PC-9 (cell line): ENCODE data around the gene HPGD. TPM values are rescaled to one million over a fixed set of nuclear protein-coding genes. Genes with fewer than 3 reads are reported as not detected.

Source experiments
- BruUV-seq: library from RNA; stranded (reverse); fragments of 400-500 nt; replicated peaks from 2 replicates; lab custom pipeline; 2021; lab: Mats Ljungman, UMichigan
- CTCF ChIA-PET: fragments of 300-600 bp; sonication (Branson Sonifier 250); formaldehyde crosslinking; loops from one replicate; lab custom pipeline; 2022; ENCODE audit warnings: antibody characterized with exemption; lab: Charles Lee
- POLR2A ChIA-PET: fragments of 300-600 bp; sonication (Branson Sonifier 250); formaldehyde crosslinking; loops from one replicate; lab custom pipeline; 2022; ENCODE audit warnings: antibody characterized with exemption; ENCODE audit not compliant: unreplicated experiment; lab: Charles Lee
- DNase-seq, 2 experiments: peaks; one replicate each; pipeline versions ENCODE4 v3.0.0 to v3.0.0-alpha.2; 2015 to 2022; ENCODE audit warnings: mixed read lengths in 1 of 2
- H2AFZ ChIP-seq: fragments of 200-600 bp; sonication (generic); 2 replicates; pipeline ENCODE4 v1.8.1; 2017; ENCODE audit warnings: antibody characterized with exemption
- H3F3A ChIP-seq: fragments of 200-600 bp; sonication (generic); 2 replicates; pipeline ENCODE4 v1.8.1; 2017; ENCODE audit warnings: antibody characterized with exemption, mild to moderate bottlenecking, low read depth; ENCODE audit not compliant: insufficient read depth
- H3K27ac ChIP-seq: fragments of 200-600 bp; sonication (generic); 2 replicates; pipeline ENCODE4 v1.6.1; 2016; ENCODE audit warnings: mixed run types
- H3K27me3 ChIP-seq: fragments of 200-600 bp; sonication (generic); 2 replicates; pipeline ENCODE4 v1.6.1; 2016; ENCODE audit warnings: low read depth, mixed run types; ENCODE audit not compliant: insufficient read depth
- H3K36me3 ChIP-seq: fragments of 200-600 bp; sonication (generic); 2 replicates; pipeline ENCODE4 v1.6.1; 2016; ENCODE audit warnings: low read depth, mixed run types
- H3K4me1 ChIP-seq: fragments of 200-600 bp; sonication (generic); replicated peaks from 2 replicates; pipeline ENCODE4 v1.6.1; 2016; ENCODE audit warnings: mixed run types; ENCODE audit not compliant: insufficient read depth
- H3K4me2 ChIP-seq: fragments of 200-600 bp; sonication (generic); 2 replicates; pipeline ENCODE4 v1.6.1; 2017; ENCODE audit warnings: mixed run types
- H3K4me3 ChIP-seq: fragments of 200-600 bp; sonication (generic); 2 replicates; pipeline ENCODE4 v1.6.1; 2016; ENCODE audit warnings: mixed run types
- H3K79me2 ChIP-seq: fragments of 200-600 bp; sonication (generic); 2 replicates; pipeline ENCODE4 v1.6.1; 2017; ENCODE audit warnings: low read depth, mixed run types
- H3K9me2 ChIP-seq: fragments of 200-600 bp; sonication (generic); 2 replicates; pipeline ENCODE4 v1.8.1; 2017; ENCODE audit warnings: mild to moderate bottlenecking; ENCODE audit not compliant: insufficient read depth
- H3K9me3 ChIP-seq: fragments of 200-600 bp; sonication (generic); 2 replicates; pipeline ENCODE4 v1.8.1; 2016; ENCODE audit warnings: low read depth; ENCODE audit not compliant: insufficient read depth
- H4K20me1 ChIP-seq: fragments of 200-600 bp; sonication (generic); 2 replicates; pipeline ENCODE4 v1.8.1; 2017; ENCODE audit not compliant: insufficient read depth
- EZH2 ChIP-seq: fragments of 200-600 bp; sonication (generic); IDR thresholded peaks from 2 replicates; pipeline ENCODE4 v1.8.0; 2017; ENCODE audit warnings: antibody characterized with exemption, low read depth
- intact Hi-C: fragments of 100-400 bp; cut with micrococcal nuclease; formaldehyde crosslinking; loops from one replicate; pipeline ENCODE4 v1.10.0; 2022; ENCODE audit not compliant: unreplicated experiment
- total RNA-seq: library from RNA; stranded (reverse); gene quantifications from 2 replicates; pipeline ENCODE4 v1.2.3, GENCODE V29; 2021
- TF ChIP-seq, protein P1 (sequence below): fragments of 200-600 bp; sonication (generic); conservative IDR thresholded peaks from 2 replicates; pipeline ENCODE4 v1.6.1; 2017; ENCODE audit warnings: mixed run types, antibody characterized with exemption, mild to moderate bottlenecking, moderate library complexity

HPGD gene
- total RNA-seq, 1 experiment from 2014 or later = 0.96 TPM

DNA sequence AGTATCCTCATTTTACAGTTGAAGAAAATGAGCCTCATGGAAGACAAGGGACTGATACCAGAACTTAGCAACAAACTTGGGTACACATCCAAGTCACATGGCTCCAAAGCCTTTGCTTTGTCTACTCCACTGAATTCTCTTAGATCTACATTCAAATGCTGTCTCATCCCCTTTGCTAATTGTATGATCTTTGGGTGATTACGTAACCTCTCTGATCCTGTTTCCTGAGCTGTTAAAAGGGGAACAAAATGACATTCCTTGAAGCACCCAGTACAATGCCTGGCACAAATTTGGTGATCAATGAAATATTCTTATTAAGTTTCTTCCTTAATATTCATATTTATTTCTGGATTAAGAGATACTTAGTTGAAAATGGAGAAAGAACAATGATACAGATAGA lies 5.9 kb upstream of the HPGD start:
- TF ChIP-seq EZH2 = no peak
- TF ChIP-seq, protein P1, sequence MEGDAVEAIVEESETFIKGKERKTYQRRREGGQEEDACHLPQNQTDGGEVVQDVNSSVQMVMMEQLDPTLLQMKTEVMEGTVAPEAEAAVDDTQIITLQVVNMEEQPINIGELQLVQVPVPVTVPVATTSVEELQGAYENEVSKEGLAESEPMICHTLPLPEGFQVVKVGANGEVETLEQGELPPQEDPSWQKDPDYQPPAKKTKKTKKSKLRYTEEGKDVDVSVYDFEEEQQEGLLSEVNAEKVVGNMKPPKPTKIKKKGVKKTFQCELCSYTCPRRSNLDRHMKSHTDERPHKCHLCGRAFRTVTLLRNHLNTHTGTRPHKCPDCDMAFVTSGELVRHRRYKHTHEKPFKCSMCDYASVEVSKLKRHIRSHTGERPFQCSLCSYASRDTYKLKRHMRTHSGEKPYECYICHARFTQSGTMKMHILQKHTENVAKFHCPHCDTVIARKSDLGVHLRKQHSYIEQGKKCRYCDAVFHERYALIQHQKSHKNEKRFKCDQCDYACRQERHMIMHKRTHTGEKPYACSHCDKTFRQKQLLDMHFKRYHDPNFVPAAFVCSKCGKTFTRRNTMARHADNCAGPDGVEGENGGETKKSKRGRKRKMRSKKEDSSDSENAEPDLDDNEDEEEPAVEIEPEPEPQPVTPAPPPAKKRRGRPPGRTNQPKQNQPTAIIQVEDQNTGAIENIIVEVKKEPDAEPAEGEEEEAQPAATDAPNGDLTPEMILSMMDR = no peak
- BruUV-seq = no TSS peak
- Histone ChIP-seq H4K20me1 (no peaks in the 10 kb centered on the region), H3K36me3 (no peaks in the 10 kb centered on the region), H3F3A (no peaks in the 10 kb centered on the region), H3K27me3 (no peaks in the 10 kb centered on the region), H3K9me2 (no peaks in the 10 kb centered on the region), H3K4me2 (no peak overlapping the region), H3K27ac (no peak overlapping the region), H3K4me1 (no peaks in the 10 kb centered on the region), H2AFZ (no peak overlapping the region), H3K79me2 (no peaks in the 10 kb centered on the region), H3K4me3 (no peak overlapping the region), H3K9me3 (no peaks in the 10 kb centered on the region)
- DNase-seq = no peak
- intact Hi-C loops = no loop called here
- CTCF ChIA-PET = no interaction called here
- POLR2A ChIA-PET = no interaction called here

DNA sequence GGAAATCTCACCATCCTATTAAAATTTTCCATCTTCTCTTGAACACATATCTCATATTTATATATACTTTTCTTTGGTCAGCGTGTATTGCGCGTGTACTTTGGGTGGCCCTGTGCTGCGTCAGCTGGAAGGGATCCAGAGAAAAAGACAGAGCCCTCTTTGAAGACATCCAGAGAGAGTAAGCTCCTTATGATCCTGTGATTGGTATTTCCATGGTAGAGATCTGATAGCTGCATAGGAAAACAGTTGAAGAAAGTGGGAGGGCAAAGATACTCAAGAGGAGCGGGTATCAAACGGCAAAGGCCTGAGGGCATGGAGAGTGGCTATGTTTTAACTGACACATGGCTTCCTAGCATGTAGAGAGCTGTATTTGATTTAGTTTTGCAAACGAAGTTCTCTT lies 4.4 kb upstream of the HPGD start:
- CTCF ChIA-PET = no interaction called here
- POLR2A ChIA-PET = no interaction called here

GRCh38 chr4:174524242-174524641 lies 2.0 kb upstream of the HPGD start:
- H3K4me1 ChIP-seq = no peaks in the 10 kb centered on the region
- H3K4me3 ChIP-seq = no peak overlapping the region
- ChIA-PET POLR2A (no interaction called here), CTCF (no interaction called here)
- intact Hi-C loops = loop anchor here (5.0 kb wide), 1 partner anchor 188 kb away; no protein-coding TSS in a partner anchor
- no peaks in the 10 kb centered on the region for H3K9me3 ChIP-seq
- no peak overlapping the region for H2AFZ ChIP-seq
- no peaks in the 10 kb centered on the region for H3K27me3 ChIP-seq
- no peak overlapping the region for H3K4me2 ChIP-seq
- H3K36me3 ChIP-seq = no peaks in the 10 kb centered on the region
- no peaks in the 10 kb centered on the region for H3K9me2 ChIP-seq
- H4K20me1 ChIP-seq = no peaks in the 10 kb centered on the region
- DNase-seq = no peak
- TF ChIP-seq, protein P1 = no peak
- TF ChIP-seq EZH2 = no peak
- no peak overlapping the region for H3K27ac ChIP-seq
- BruUV-seq = no TSS peak
- H3K79me2 ChIP-seq = no peaks in the 10 kb centered on the region
- H3F3A ChIP-seq = no peaks in the 10 kb centered on the region

More for the DNA sequence above, 4.4 kb upstream of the HPGD start:
- Histone ChIP-seq H3K27ac (no peak overlapping the region), H2AFZ (no peak overlapping the region), H4K20me1 (no peaks in the 10 kb centered on the region), H3K27me3 (no peaks in the 10 kb centered on the region), H3K9me2 (no peaks in the 10 kb centered on the region), H3K4me2 (no peak overlapping the region), H3K4me1 (no peaks in the 10 kb centered on the region), H3K79me2 (no peaks in the 10 kb centered on the region), H3K36me3 (no peaks in the 10 kb centered on the region), H3F3A (no peaks in the 10 kb centered on the region), H3K4me3 (no peak overlapping the region), H3K9me3 (no peaks in the 10 kb centered on the region)
- DNase-seq = no peak
- intact Hi-C loops = no loop called here
- BruUV-seq = no TSS peak
- no peak for TF ChIP-seq EZH2
- TF ChIP-seq, protein P1 = no peak
